Naive thymus-derived CD8-positive, alpha-beta T cell (primary cell): ENCODE measurements around the gene SPATA33. TPM values are rescaled to one million over a fixed set of nuclear protein-coding genes. Genes with fewer than 3 reads are reported as not detected.
"Not testable (repeated sequence)": the region's sequence is repeated elsewhere in the genome, so short reads cannot be mapped to it uniquely, and the experiment has no call there.

Source experiments
- ATAC-seq, 2 donors: fragments of 150-1000 bp; cut with Tn5 transposase in 1 of 2; sonication (Bioruptor Pico), chemical (Tn5 transposase) in 1 of 2; 1 replicate in 1 of 2; 2 replicates in 1 of 2; pipeline ENCODE4 v1.10.0; 2021; ENCODE audit warnings: mild to moderate bottlenecking in 2 of 2, moderate library complexity in 2 of 2
- POLR2A ChIA-PET: fragments of 350-600 bp; sonication (Branson Sonifier 250); formaldehyde crosslinking; loops from one replicate; lab custom pipeline; 2021; ENCODE audit warnings: antibody characterized with exemption; lab: Charles Lee
- DNase-seq, 10 donors: peaks; one replicate each; pipeline versions ENCODE4 v3.0.0 to v3.0.0-alpha.2; 2020 to 2022
- H3K27ac Mint-ChIP-seq, 10 donors: one replicate each; pipeline ENCODE4 v1.8.0; 2020 to 2022; ENCODE audit warnings: mild to moderate bottlenecking in 10 of 10, mixed read lengths in 10 of 10, moderate library complexity in 4 of 10, inconsistent platforms in 1 of 10
- H3K27me3 Mint-ChIP-seq, 5 donors: one replicate each; pipeline ENCODE4 v1.8.0; 2021 to 2022; ENCODE audit warnings: mixed read lengths in 5 of 5
- H3K36me3 Mint-ChIP-seq, 3 donors: one replicate each; pipeline ENCODE4 v1.8.0; 2020 to 2022; ENCODE audit warnings: mixed read lengths in 3 of 3, mild to moderate bottlenecking in 2 of 3, inconsistent platforms in 1 of 3
- H3K4me1 Mint-ChIP-seq, 4 donors: one replicate each; pipeline ENCODE4 v1.8.0; 2021 to 2022; ENCODE audit warnings: mixed read lengths in 4 of 4
- H3K4me3 Mint-ChIP-seq, 10 donors: one replicate each; pipeline ENCODE4 v1.8.0; 2020 to 2022; ENCODE audit warnings: mild to moderate bottlenecking in 10 of 10, mixed read lengths in 10 of 10, moderate library complexity in 6 of 10, inconsistent platforms in 1 of 10
- H3K9me3 Mint-ChIP-seq, 9 donors: one replicate each; pipeline ENCODE4 v1.8.0; 2020 to 2022; ENCODE audit warnings: mixed read lengths in 9 of 9, mild to moderate bottlenecking in 3 of 9, inconsistent platforms in 1 of 9, moderate library complexity in 1 of 9
- polyA plus RNA-seq, 3 donors: library from polyadenylated mRNA; unstranded; fragments of 300-500 nt; fragmentation: Illumina TruSeq; gene quantifications; one replicate each; pipeline ENCODE4 v1.2.3, GENCODE V29; 2021
- total RNA-seq, 8 experiments: library from RNA in 2 of 8; stranded (reverse) in 2 of 8; gene quantifications; one replicate each; pipeline ENCODE4 v1.2.3 and lab custom pipeline; 2021 to 2026

SPATA33 gene
- total and polyA plus RNA-seq, 5 experiments from 2014 or later: 1.7 to 7.7 (median 3.0) TPM

DNA sequence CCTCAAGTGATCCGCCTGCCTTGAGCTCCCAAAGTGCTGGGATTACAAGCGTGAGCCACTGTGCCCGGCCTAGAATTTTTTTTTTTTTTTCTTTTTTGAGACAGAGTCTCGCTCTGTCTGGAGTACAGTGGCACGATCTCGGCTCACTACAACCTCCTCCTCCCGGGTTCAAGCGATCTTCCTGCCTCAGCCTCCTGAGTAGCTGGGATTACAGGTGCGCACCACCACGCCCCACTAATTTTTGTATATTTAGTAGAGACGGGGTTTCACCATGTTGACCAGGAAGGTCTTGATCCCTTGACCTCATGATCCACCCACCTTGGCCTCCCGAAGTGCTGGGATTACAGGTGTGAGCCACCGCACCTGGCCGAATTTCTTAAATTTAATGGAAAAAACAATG lies 41.1 kb downstream of the SPATA33 start:
- peak in 1 of 10 donors; percentile 59 for DNase-seq
- not testable (repeated sequence) for H3K27me3 Mint-ChIP-seq, ATAC-seq, H3K9me3 Mint-ChIP-seq, H3K4me3 Mint-ChIP-seq, H3K36me3 Mint-ChIP-seq
- peak overlapping the region in 6 of 10 donors; percentile 25 to 87 (median 66) for H3K27ac Mint-ChIP-seq
- H3K4me1 Mint-ChIP-seq: peaks cover 6 to 37% (median 19%) of the 10 kb centered on the region in 4 donors
- POLR2A ChIA-PET: interaction anchor here (0.5 to 17.7 kb wide), 10 partner anchors 9 to 251 kb away, joined by 3 to 262 read pairs (median 7); partner anchors contain the start of genes CDK10, TCF25, VPS9D1 and ZNF276

GRCh38 chr16:89699629-89700099 lies 42.0 kb downstream of the SPATA33 start:
- H3K36me3 Mint-ChIP-seq, H3K9me3 Mint-ChIP-seq, DNase-seq, ATAC-seq, H3K27me3 Mint-ChIP-seq: not testable (repeated sequence)
- Mint-ChIP-seq H3K27ac (peak overlapping the region in 9 of 10 donors; percentile 53 to 93 (median 89)), H3K4me1 (peaks cover 6 to 37% (median 19%) of the 10 kb centered on the region in 4 donors), H3K4me3 (peak overlapping the region in 7 of 10 donors; percentile 59 to 81 (median 74))
- POLR2A ChIA-PET: interaction anchor here (0.5 to 17.7 kb wide), 18 partner anchors 10 to 173 kb away, joined by 3 to 262 read pairs (median 7); partner anchors contain the start of genes CDK10, CHMP1A, FANCA and SPATA33

GRCh38 chr16:89700100-89700648 lies 42.5 kb downstream of the SPATA33 start:
- Mint-ChIP-seq H3K4me1 (peaks cover 6 to 39% (median 19%) of the 10 kb centered on the region in 4 donors), H3K27ac (peak overlapping the region in 9 of 10 donors; percentile 53 to 93 (median 89)), H3K27me3 (no peaks in the 10 kb centered on the region), H3K4me3 (peak overlapping the region; percentile 47 to 85 (median 74)), H3K9me3 (no peaks in the 10 kb centered on the region), H3K36me3 (peaks cover 0 to 2% (median 0%) of the 10 kb centered on the region in 3 donors)
- ATAC-seq (peak; percentile 12 to 22), DNase-seq (peak; percentile 91 to 98 (median 94))
- POLR2A ChIA-PET: interaction anchor here (0.5 to 17.7 kb wide), 20 partner anchors 11 to 271 kb away, joined by 3 to 262 read pairs (median 6); partner anchors contain the start of genes CDK10, CHMP1A, FANCA and SPATA33

- Mint-ChIP-seq H3K4me3 (peak overlapping the region; percentile 65 to 87 (median 79)), H3K4me1 (peaks cover 4 to 40% (median 20%) of the 10 kb centered on the region in 4 donors), H3K27me3 (no peaks in the 10 kb centered on the region), H3K27ac (peak overlapping the region in 8 of 10 donors; percentile 87 to 95 (median 90)), H3K36me3 (peaks cover 0 to 1% (median 0%) of the 10 kb centered on the region in 3 donors), H3K9me3 (no peaks in the 10 kb centered on the region)
- POLR2A ChIA-PET: interaction anchor here (0.6 to 17.7 kb wide), 21 partner anchors 10 to 271 kb away, joined by 3 to 262 read pairs (median 6); partner anchors contain the start of genes CDK10, CHMP1A, FANCA and SPATA33
- DNase-seq: peak; percentile 32 to 79 (median 56)
- peak; percentile 33 to 38 for ATAC-seq
These were observed 43.2 kb downstream of the SPATA33 start for GRCh38 chr16:89700649-89701424.

GRCh38 chr16:89701425-89702406 lies 44.1 kb downstream of the SPATA33 start, which contains the start of gene SPATA2L:
SPATA2L (minus strand) TSS chr16:89701705; CDS start chr16:89701232, 473 bp downstream.
- Mint-ChIP-seq H3K27ac (peak within 1 kb of the TSS; percentile 60 to 95 (median 90)), H3K4me3 (peak within 1 kb of the TSS; percentile 71 to 87 (median 79)), H3K4me1 (peaks cover 8 to 37% (median 25%) of the 10 kb centered on the region in 4 donors), H3K27me3 (no peaks in the 10 kb centered on the region), H3K36me3 (no peaks in the 10 kb centered on the region), H3K9me3 (no peaks in the 10 kb centered on the region)
- POLR2A ChIA-PET: interaction anchor here (0.6 to 17.7 kb wide), 17 partner anchors 9 to 270 kb away, joined by 3 to 262 read pairs (median 5); partner anchors contain the start of genes CDK10, CHMP1A, SPATA33 and TCF25
- peak; percentile 77 for ATAC-seq
- DNase-seq: peak; percentile 96 to 100 (median 98)

DNA sequence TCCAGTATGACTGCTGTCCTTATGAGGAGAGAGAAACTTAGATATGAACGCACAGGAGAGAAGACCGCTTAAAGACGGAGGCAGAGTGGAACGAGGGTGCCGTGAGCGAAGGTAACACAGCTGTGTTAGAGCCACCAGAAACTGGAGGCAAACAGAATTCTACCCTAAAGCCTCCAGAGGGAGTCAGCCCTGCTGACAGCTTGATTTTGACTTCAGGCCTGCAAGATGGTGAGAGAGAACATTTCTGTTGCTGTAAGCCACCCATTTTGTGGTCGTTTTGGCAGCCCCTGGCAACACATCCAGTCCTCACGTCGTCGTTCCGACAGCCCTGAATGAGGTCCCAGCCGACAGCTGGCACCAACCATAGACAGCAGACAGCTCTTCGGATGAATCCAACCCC lies 46.6 kb downstream of the SPATA33 start:
- ATAC-seq: no peak
- no peaks in the 10 kb centered on the region for H3K9me3 Mint-ChIP-seq
- DNase-seq: no peak
- H3K4me1 Mint-ChIP-seq: peaks cover 8 to 28% (median 20%) of the 10 kb centered on the region in 4 donors
- POLR2A ChIA-PET: interaction anchor here (0.8 to 17.7 kb wide), 4 partner anchors 18 to 49 kb away, joined by 3 to 262 read pairs (median 4); partner anchors contain the start of genes VPS9D1 and ZNF276
- H3K27me3 Mint-ChIP-seq: no peaks in the 10 kb centered on the region
- no peaks in the 10 kb centered on the region for H3K36me3 Mint-ChIP-seq
- no peak overlapping the region for H3K4me3 Mint-ChIP-seq
- H3K27ac Mint-ChIP-seq: no peak overlapping the region

GRCh38 chr16:89705006-89705405 lies 47.4 kb downstream of the SPATA33 start:
- H3K4me1 Mint-ChIP-seq: peaks cover 8 to 23% (median 17%) of the 10 kb centered on the region in 4 donors
- POLR2A ChIA-PET: interaction anchor here (0.7 to 17.7 kb wide), 6 partner anchors 17 to 249 kb away, joined by 3 to 262 read pairs (median 13); partner anchors contain the start of genes VPS9D1 and ZNF276
- no peaks in the 10 kb centered on the region for H3K27me3 Mint-ChIP-seq
- ATAC-seq (no peak), DNase-seq (no peak)
- H3K4me3 Mint-ChIP-seq: no peak overlapping the region
- no peaks in the 10 kb centered on the region for H3K9me3 Mint-ChIP-seq
- peak overlapping the region in 3 of 10 donors; percentile 14 to 71 (median 61) for H3K27ac Mint-ChIP-seq
- H3K36me3 Mint-ChIP-seq: no peaks in the 10 kb centered on the region

DNA sequence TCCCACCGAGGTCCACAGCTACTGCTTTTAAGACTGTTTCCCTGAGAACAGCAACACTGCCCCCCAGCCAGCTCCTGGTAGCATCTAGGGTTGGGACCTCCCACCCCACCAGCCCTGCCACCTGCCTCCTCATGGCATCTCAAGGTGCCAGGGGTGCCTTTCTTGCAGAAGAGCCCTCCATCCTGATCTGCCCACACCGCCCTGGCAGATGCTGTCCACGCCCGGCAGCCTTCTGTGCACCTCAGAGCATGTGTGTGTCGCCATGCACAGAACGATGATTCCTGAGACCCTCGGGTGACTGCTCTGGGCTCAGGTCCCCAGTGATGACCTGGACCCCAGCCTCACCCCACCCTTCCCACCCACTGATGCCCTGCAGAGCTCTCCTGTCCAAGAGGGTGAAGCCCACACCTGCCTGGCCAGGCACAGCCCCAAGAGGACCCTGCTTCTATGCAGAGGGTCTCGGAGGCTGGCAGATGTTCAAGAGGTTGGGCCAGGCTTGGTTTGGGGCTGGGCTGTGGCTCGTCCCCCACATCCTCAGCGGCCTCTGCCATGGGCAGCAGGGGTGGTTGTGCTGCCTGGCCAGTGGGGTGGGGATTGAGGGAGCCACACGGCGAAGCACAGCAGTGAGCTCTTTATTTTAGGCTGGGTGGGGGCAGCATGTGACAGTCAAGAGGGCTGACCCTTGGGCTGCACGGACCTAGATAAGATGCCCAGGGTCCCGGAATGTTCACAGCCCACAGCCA lies 49.1 kb downstream of the SPATA33 start:
- peak overlapping the region in 1 of 10 donors; percentile 48 for H3K27ac Mint-ChIP-seq
- H3K36me3 Mint-ChIP-seq: no peaks in the 10 kb centered on the region
- no peak for ATAC-seq

GRCh38 chr16:89707695-89708094 lies 50.1 kb downstream of the SPATA33 start:
- Mint-ChIP-seq H3K27ac (no peak overlapping the region), H3K27me3 (no peaks in the 10 kb centered on the region), H3K4me1 (peaks cover 5 to 11% (median 8%) of the 10 kb centered on the region in 4 donors), H3K36me3 (no peaks in the 10 kb centered on the region), H3K9me3 (no peaks in the 10 kb centered on the region), H3K4me3 (no peak overlapping the region)
- POLR2A ChIA-PET: interaction anchor here (2.7 to 17.7 kb wide), 2 partner anchors 14 to 86 kb away, joined by 23 to 262 read pairs; partner anchors contain the start of genes VPS9D1 and ZNF276
- no peak for ATAC-seq
- DNase-seq: no peak

More for the DNA sequence above, 49.1 kb downstream of the SPATA33 start:
- POLR2A ChIA-PET: interaction anchor here (0.9 to 17.7 kb wide), 15 partner anchors 15 to 167 kb away, joined by 3 to 262 read pairs (median 6); partner anchors contain the start of genes CDK10, TCF25, VPS9D1 and ZNF276
- no peak for DNase-seq
- Mint-ChIP-seq H3K4me1 (peaks cover 8 to 17% (median 12%) of the 10 kb centered on the region in 4 donors), H3K9me3 (no peaks in the 10 kb centered on the region), H3K27me3 (no peaks in the 10 kb centered on the region), H3K4me3 (peak overlapping the region in 1 of 10 donors; percentile 44)

- Mint-ChIP-seq H3K36me3 (no peaks in the 10 kb centered on the region), H3K27ac (no peak overlapping the region), H3K9me3 (no peaks in the 10 kb centered on the region), H3K4me1 (peaks cover 4 to 11% (median 8%) of the 10 kb centered on the region in 4 donors), H3K27me3 (no peaks in the 10 kb centered on the region), H3K4me3 (no peak overlapping the region)
- ATAC-seq (no peak), DNase-seq (no peak)
- POLR2A ChIA-PET: interaction anchor here (0.6 to 17.7 kb wide), 3 partner anchors 13 to 109 kb away, joined by 3 to 262 read pairs (median 3); partner anchors contain the start of genes VPS9D1 and ZNF276
These were observed 50.9 kb downstream of the SPATA33 start for GRCh38 chr16:89708481-89708931.
